ENCODE measurements around the gene GRM2.

DNA sequence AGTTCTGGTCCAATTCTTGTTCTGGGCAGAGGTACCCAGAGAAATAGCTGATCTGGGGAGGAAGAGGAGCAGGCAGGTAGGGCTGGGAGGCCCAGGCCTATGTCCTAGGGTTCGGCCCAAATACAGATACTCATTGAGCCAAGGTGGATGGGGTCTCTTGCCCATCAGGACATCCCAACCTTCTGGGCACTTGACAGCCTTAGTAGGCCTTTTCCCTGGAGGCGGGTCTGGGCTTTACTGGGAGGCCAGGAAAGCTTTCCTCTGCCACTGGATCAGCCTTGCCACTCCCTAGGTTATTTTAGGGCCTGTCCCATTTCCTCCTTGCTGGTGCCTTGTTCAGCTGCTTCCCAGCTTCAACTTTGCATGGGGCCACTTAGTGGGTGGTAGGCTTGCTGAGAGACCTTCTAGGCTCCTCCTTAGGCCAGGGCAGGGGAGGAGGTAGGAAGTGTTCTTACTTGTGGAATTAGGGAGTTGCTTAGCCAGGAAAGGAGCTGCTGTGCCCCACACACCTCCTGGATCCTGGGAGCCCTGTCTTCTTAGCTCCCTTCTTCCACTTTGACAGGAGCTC is 26.1 kb upstream of the GRM2 start:
- TF ChIP-seq, protein P1, sequence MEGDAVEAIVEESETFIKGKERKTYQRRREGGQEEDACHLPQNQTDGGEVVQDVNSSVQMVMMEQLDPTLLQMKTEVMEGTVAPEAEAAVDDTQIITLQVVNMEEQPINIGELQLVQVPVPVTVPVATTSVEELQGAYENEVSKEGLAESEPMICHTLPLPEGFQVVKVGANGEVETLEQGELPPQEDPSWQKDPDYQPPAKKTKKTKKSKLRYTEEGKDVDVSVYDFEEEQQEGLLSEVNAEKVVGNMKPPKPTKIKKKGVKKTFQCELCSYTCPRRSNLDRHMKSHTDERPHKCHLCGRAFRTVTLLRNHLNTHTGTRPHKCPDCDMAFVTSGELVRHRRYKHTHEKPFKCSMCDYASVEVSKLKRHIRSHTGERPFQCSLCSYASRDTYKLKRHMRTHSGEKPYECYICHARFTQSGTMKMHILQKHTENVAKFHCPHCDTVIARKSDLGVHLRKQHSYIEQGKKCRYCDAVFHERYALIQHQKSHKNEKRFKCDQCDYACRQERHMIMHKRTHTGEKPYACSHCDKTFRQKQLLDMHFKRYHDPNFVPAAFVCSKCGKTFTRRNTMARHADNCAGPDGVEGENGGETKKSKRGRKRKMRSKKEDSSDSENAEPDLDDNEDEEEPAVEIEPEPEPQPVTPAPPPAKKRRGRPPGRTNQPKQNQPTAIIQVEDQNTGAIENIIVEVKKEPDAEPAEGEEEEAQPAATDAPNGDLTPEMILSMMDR (conservative IDR thresholded peaks at IDR 0.05; ENCODE audit: low read length), result no peak
- TF ChIP-seq EZH2phosphoT487 (IDR thresholded peaks at IDR 0.05; ENCODE audit: borderline replicate concordance, low read depth, low read length), result no peak
